Measurements from ENCODE around the gene CD19. TPM values are rescaled to one million over a fixed set of nuclear protein-coding genes. Genes with fewer than 3 reads are reported as not detected.

CD19 gene
- total RNA-seq, 2 donors from 2014 or later: 0.12 TPM; not detected in 1

Other genes with a start within 250 kb of the CD19 start
- 100 to 1,000 TPM; 398 to 532 TPM for gene EIF3C, start 220.5 kb upstream of the CD19 start, total RNA-seq
- under 1 TPM in 1 of 2 donors, not detected in 1; 0.35 TPM for gene NPIPB9, start 180.2 kb upstream of the CD19 start, total RNA-seq
- gene ATXN2L, start 109.0 kb upstream of the CD19 start, total RNA-seq: 10 to 100 TPM; 52.5 to 66.2 TPM
- 100 to 1,000 TPM; 167 to 183 TPM for gene TUFM, start 85.6 kb upstream of the CD19 start, total RNA-seq
- gene SH2B1, start 68.1 kb upstream of the CD19 start, total RNA-seq: 10 to 100 TPM; 37.4 to 39.0 TPM
- gene ATP2A1, start 53.5 kb upstream of the CD19 start, total RNA-seq: under 1 TPM; 0.27 to 0.37 TPM
- gene RABEP2, start 6.7 kb upstream of the CD19 start, total RNA-seq: 10 to 100 TPM; 14.7 to 21.0 TPM
- gene NFATC2IP, start 19.0 kb downstream of the CD19 start, total RNA-seq: 10 to 100 TPM; 15.0 to 18.3 TPM
- gene SPNS1, start 42.8 kb downstream of the CD19 start, total RNA-seq: 10 to 100 TPM; 19.6 to 21.4 TPM
- 1 to 10 TPM; 2.0 to 2.4 TPM for gene LAT, start 53.1 kb downstream of the CD19 start, total RNA-seq